Keratinocyte (primary cell): Measurements from ENCODE around the gene TWF2.

ENCODE experiments used
- EZH2 ChIP-seq: IDR thresholded peaks from one replicate; pipeline ENCODE4 v1.6.1; 2012; ENCODE audit warnings: inconsistent platforms, mild to moderate bottlenecking, low read length, moderate library complexity
- TF ChIP-seq, protein P1 (sequence below), 3 experiments: IDR thresholded peaks in 1 of 3; conservative IDR thresholded peaks in 1 of 3; optimal IDR thresholded peaks in 1 of 3; 2 replicates in 2 of 3; 3 replicates in 1 of 3; pipeline versions ENCODE3 to v1.5.1; 2011; ENCODE audit warnings: low read length in 3 of 3, mild to moderate bottlenecking in 3 of 3, moderate library complexity in 2 of 3, control low read depth in 1 of 3, inconsistent platforms in 1 of 3; ENCODE audit not compliant: insufficient read depth in 2 of 3; ENCODE audit errors: extremely low read depth in 1 of 3

DNA sequence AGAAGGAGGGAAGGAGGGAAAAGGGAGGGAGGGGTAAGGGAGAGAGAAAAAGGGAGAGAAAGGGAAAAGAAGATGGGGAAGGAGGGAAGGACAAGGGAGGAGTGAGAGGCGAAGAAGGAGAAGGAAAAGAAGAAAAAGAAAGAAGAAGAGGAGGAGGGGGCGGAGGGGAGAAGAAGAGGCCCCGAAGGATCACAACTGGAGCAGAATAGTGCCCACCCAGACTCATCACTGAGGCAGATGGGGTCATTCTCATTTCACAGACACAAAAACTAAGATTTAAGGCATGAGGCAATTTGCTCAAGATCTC is 43.7 kb downstream of the TWF2 start:
- TF ChIP-seq, protein P1, sequence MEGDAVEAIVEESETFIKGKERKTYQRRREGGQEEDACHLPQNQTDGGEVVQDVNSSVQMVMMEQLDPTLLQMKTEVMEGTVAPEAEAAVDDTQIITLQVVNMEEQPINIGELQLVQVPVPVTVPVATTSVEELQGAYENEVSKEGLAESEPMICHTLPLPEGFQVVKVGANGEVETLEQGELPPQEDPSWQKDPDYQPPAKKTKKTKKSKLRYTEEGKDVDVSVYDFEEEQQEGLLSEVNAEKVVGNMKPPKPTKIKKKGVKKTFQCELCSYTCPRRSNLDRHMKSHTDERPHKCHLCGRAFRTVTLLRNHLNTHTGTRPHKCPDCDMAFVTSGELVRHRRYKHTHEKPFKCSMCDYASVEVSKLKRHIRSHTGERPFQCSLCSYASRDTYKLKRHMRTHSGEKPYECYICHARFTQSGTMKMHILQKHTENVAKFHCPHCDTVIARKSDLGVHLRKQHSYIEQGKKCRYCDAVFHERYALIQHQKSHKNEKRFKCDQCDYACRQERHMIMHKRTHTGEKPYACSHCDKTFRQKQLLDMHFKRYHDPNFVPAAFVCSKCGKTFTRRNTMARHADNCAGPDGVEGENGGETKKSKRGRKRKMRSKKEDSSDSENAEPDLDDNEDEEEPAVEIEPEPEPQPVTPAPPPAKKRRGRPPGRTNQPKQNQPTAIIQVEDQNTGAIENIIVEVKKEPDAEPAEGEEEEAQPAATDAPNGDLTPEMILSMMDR (optimal IDR thresholded peaks at IDR 0.05 in 1 of 3, IDR thresholded peaks at IDR 0.05 in 1 of 3, conservative IDR thresholded peaks at IDR 0.05 in 1 of 3; ENCODE audit: extremely low read depth in 1 of 3, insufficient read depth in 2 of 3, low read length in 3 of 3): no peak
- TF ChIP-seq EZH2: no peak
